DMS53 treated with DMSO at 0.1 percent for 48 hours (cell line): ENCODE results near the gene FITM1.

Experiments
- DNase-seq: peaks from one replicate; lab custom pipeline; 2025; ENCODE audit not compliant: unreplicated experiment; lab: John Stamatoyannopoulos, UW

FITM1 gene

GRCh38 chr14:24116128-24116814, 14.2 kb upstream of the FITM1 start:
- DNase-seq: no peak

- DNase-seq: no peak
Observed at GRCh38 chr14:24117179-24117578, 13.3 kb upstream of the FITM1 start.

- no peak for DNase-seq
Observed at GRCh38 chr14:24119691-24120090, 10.8 kb upstream of the FITM1 start.

- no peak for DNase-seq
Observed at GRCh38 chr14:24121210-24121609, 9.2 kb upstream of the FITM1 start.

GRCh38 chr14:24122416-24122815, 8.0 kb upstream of the FITM1 start:
- no peak for DNase-seq

DNA sequence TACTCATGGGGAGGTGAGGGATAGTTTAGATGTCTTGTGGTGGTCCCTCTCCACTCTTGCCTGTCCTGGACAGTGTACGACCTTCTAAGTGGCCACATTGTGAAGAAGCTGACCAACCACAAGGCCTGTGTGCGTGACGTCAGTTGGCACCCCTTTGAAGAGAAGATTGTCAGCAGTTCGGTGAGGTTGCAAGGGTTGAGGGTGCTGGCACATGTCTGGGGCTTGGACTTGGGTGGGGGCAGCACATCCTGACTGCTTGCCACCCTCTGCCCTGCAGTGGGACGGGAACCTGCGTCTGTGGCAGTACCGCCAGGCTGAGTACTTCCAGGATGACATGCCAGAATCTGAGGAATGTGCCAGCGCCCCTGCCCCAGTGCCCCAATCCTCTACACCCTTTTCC, 7.6 kb upstream of the FITM1 start:
- DNase-seq: no peak

GRCh38 chr14:24123424-24124417, 6.7 kb upstream of the FITM1 start:
- no peak for DNase-seq

- no peak for DNase-seq
Observed at GRCh38 chr14:24126939-24127338, 3.5 kb upstream of the FITM1 start.

- no peak for DNase-seq
Observed at GRCh38 chr14:24127673-24128072, 2.8 kb upstream of the FITM1 start.

DNA sequence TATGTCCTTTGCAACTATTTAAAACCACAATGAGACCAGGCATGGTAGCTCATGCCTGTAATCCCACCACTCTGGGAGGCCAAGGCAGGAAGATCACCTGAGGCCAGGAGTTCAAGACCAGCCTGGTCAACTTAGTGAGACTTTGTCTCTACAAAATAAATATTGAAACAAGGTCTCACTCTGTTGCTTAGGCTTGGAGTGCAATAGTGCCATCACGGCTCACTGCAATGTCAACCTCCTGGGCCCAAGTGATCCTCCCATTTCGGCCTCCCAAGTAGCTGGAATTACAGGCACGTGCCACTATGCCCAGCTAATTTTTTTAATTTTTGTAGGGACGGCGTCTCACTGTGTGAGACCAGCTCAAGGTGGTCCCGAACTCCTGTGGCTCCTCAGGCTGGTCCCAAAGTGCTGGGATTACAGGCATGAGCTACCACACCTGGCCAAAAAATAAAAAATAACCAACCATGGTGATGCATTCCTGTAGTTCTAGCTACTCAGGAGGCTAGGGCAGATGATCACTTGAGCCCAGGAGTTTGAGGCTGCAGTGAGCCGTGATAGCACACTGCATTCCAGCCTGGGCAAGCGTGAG, 955 bp upstream of the FITM1 start:
- DNase-seq: no peak

GRCh38 chr14:24130717-24131548, 474 bp downstream of the FITM1 start:
- no peak for DNase-seq

DNA sequence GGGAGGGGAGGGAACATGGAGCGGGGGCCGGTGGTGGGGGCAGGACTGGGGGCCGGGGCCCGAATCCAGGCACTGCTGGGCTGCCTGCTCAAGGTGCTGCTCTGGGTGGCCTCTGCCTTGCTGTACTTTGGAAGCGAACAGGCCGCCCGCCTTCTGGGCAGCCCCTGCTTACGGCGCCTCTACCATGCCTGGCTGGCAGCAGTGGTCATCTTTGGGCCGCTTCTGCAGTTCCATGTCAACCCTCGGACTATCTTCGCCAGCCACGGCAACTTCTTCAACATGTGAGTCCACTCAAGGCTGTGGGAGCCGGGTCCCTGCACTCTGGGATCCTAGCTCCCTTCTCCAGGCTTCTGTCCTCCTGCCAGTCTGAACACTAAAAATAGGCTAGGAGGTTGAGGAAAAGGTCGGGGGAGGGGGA, 1.1 kb downstream of the FITM1 start:
- no peak for DNase-seq

DNA sequence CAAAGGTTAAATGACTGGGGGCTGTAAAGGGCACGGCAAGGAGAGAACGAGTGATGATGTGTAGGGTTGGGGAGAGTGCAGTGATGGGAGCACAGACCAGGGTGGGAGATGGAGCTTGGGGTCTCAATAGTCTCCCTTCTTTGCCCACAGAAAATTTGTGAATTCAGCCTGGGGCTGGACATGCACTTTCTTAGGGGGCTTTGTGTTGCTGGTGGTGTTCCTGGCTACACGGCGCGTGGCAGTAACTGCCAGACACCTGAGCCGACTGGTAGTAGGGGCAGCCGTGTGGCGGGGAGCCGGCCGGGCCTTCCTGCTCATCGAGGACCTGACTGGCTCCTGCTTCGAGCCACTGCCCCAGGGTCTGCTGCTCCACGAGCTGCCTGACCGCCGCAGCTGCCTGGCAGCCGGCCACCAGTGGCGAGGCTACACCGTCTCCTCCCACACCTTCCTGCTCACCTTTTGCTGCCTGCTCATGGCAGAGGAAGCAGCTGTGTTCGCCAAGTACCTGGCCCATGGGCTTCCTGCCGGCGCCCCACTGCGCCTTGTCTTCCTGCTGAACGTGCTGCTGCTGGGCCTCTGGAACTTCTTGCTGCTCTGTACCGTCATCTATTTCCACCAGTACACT, 1.7 kb downstream of the FITM1 start:
- peak; percentile 36 for DNase-seq

DNA sequence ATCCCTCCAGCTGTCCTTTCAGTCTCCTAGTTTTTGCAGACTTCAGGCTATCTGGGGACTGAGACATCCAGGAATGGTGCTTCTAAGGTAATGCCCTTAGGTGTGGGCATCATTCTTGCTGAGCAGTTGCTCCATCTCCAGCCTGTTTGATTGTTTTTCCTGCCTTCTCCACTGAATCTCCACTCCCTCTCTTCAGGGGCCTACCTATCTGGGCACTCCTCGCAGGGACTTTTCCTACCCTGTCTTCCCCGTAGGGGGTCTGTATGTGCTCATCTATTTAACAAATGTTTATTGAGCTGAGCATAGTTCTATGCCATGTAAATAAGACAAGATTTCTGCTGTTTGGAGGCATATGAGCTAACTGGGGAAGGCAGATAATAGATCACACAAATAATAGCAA, 2.5 kb downstream of the FITM1 start:
- no peak for DNase-seq

DNA sequence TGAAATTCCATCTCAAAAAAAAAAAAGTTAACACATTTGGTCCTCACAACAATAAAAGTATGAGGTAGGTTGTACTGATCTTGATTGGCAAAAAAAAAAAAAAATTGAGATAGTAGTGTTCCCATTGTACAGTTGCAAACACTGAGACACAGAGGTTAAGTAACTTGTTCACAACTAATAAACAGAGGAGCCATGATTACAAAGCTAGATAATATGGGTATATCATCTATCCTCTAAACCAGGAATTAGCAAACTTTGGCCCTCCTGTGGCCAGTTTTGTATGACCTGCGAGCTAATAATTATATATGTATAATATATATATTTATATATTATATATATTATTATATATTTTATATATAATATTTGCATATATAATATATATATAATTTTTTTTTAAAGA, 3.3 kb downstream of the FITM1 start:
- DNase-seq: no peak

GRCh38 chr14:24135584-24135833, 5.0 kb downstream of the FITM1 start:
- peak; percentile 57 for DNase-seq

- DNase-seq: peak; percentile 57
Observed at GRCh38 chr14:24135834-24136683, 5.6 kb downstream of the FITM1 start, which contains the start of gene PSME1. TSS of gene PSME1 (plus strand) at chr14:24136194. CDS start at chr14:24136263, 69 bp downstream.

GRCh38 chr14:24136684-24137528, 6.4 kb downstream of the FITM1 start:
- DNase-seq: no peak
